Sciatic nerve (tissue), 2 donors: Measurements from ENCODE around the gene PLEKHH2. TPM values are rescaled to one million over a fixed set of nuclear protein-coding genes. Genes with fewer than 3 reads are reported as not detected.
"Not testable (repeated sequence)": the region's sequence is repeated elsewhere in the genome, so short reads cannot be mapped to it uniquely, and the experiment has no call there.

Experiments used
- ATAC-seq: fragments of 200-7000 bp; cut with Tn5 transposase; one replicate; pipeline ENCODE4 v1.9.1; 2020; ENCODE audit warnings: mild to moderate bottlenecking, moderate library complexity
- DNase-seq: peaks from one replicate; pipeline ENCODE4 v3.0.0-alpha.2; 2020; ENCODE audit warnings: low spot score
- intact Hi-C: fragments of 100-400 bp; cut with DNase I; formaldehyde crosslinking; loops from one replicate; pipeline ENCODE4 v1.14.2; 2022
- total RNA-seq: library from RNA; stranded (reverse); fragmentation: NEBNext Ultra II Directional; extraction: Animal tissue kit (Norgen Biotek cat#: 25700); gene quantifications from one replicate; pipeline ENCODE4 v1.2.1, GENCODE V29; 2021
- donor health status: DM: no; HTN: no; CAD: no.
- donor health status: DM: no; HTN: no; CAD: no.

PLEKHH2 gene
- total RNA-seq, 1 donor from 2014 or later: 58.9 TPM

DNA sequence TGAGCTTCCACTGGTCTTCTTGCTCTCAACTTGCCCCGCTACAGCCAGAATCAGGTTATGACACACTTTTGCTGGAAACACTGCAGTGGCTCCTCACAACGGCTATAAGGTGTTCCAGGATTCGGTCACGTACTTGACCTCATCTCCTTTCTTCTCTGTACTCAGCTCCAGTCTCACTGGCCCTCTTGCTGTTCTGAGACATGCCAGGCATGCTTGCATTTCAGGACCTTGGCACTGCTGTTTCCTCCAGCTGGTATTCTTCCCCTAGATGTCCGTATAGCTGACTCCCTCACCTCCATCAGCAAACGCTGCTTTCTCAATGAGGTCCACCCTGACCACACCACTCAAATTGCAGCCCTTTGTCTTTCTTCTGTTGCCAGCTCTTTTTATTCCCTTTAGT lies 71.1 kb downstream of the PLEKHH2 start:
- DNase-seq: no peak
- intact Hi-C loops: no loop called here
- no peak for ATAC-seq

GRCh38 chr2:43708891-43709290 lies 71.8 kb downstream of the PLEKHH2 start:
- DNase-seq (no peak), ATAC-seq (no peak)
- intact Hi-C loops: no loop called here

DNA sequence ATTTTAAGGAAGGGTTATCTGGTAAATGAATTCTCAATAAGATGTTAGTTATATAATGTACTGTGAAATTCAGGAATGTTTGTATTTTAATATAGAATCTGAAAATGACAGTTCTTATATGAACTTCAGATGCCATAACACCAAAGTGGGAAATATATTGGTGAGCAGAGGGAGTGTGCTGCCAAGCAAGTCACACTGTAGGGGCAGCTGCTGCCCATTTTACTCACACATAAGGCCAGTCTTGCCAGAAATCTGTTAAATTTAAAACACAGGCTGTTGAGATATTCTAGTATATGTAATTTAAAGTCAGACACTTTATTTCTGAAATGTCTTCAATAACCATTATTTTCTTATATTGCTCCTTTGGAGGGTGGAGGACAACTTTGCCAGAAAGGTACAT lies 73.8 kb downstream of the PLEKHH2 start:
- ATAC-seq (no peak), DNase-seq (no peak)
- intact Hi-C loops: no loop called here

DNA sequence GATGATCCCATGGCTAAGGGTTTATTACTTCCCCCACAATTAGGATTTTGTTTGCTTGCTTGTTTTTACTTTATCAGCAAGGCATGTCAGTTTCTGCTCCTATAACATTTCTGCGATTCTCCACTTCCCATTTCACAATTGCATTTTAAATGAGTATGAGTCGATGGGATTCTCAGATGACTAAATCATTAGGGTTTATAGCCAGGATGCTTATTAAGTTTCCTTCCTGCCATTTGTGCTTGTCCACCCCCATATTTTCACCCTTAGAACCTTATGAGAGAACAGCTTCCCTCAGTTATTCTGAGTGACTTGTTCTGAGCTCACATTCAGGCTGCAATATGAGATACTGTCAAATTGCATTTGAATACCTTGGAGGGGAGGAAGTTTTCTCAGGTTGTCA lies 77.1 kb downstream of the PLEKHH2 start:
- ATAC-seq: no peak
- intact Hi-C loops: no loop called here
- DNase-seq: no peak

- DNase-seq (no peak), ATAC-seq (no peak)
- intact Hi-C loops: no loop called here
Observed at GRCh38 chr2:43715300-43716098, 78.4 kb downstream of the PLEKHH2 start.

DNA sequence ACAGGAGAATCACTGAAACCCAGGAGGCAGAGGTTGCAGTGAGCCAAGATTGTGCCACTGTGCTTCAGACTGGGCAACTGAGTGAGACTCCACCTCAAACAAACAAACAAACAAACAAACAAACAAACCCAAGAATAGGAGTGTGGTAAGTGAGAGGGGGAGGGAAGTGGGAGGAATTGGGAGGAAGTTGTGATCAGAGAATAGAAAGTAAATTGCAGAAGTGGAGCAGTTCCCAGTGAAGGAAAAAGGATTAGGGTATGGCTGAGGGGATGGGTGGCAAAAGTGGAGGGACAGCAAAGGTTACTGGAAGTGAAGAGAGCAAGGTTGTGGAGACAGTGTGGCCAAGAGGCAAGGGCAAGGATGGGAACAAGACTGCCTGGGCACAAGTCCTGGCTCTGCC lies 80.3 kb downstream of the PLEKHH2 start:
- no peak for DNase-seq
- ATAC-seq: no peak
- intact Hi-C loops: no loop called here

GRCh38 chr2:43718530-43719124 lies 81.6 kb downstream of the PLEKHH2 start:
- no peak for DNase-seq
- ATAC-seq: no peak
- intact Hi-C loops: no loop called here

- no peak for ATAC-seq
- intact Hi-C loops: no loop called here
- no peak for DNase-seq
Observed at GRCh38 chr2:43724728-43725526, 87.9 kb downstream of the PLEKHH2 start.

DNA sequence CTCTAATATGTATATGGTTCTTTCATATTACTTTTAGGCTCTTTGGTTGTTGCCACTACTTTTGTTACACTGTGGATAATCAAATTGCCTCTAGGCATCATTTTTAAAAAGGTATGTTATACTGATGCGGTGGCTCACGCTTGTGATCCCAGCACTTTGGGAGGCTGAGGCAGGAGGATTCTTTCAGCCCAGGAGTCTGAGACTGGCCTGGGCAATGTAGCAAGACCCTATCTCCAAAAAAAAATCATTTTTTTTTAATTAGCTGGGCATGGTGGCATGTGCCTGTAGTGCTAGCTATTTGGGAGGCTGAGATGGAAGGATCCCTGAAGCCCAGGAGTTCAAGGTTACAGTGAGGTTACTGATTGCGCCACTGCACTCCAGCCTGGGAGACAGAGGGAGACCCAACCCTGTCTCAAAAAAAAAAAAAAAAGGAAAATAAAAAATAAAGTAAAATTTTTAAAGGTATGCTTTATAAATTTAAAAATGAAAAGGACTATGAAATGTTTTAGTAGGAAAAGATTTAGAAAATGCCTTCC lies 88.7 kb downstream of the PLEKHH2 start:
- DNase-seq (no peak), ATAC-seq (no peak)
- intact Hi-C loops: no loop called here

DNA sequence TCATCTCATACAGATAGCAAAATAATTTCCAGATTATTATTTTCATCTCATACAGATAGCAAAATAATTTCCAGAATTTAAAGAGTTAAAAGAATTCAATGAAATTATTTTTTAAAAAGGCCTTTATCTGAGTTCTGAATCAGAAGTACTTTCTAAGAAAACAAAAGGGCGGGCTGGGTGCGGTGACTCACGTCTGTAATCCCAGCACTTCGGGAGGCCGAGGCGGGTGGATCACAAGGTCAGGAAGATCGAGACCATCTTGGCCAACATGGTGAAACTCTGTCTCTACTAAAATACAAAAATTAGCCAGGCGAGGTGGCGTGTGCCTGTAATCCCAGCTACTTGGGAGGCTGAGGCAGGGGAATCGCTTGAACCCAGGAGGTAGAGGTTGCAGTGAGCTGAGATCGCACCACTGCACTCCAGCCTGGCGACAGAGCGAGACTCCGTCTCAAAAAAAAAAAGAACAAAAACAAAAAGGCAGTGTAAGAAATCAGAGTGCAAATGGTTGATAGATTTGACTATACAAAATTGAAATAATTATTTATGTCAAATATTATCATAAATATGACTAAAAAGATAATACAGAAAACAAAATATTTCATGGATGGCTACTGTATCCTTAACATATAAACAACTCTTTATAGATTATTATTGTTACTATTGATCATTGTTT lies 90.0 kb downstream of the PLEKHH2 start:
- intact Hi-C loops, ATAC-seq, DNase-seq: not testable (repeated sequence)

DNA sequence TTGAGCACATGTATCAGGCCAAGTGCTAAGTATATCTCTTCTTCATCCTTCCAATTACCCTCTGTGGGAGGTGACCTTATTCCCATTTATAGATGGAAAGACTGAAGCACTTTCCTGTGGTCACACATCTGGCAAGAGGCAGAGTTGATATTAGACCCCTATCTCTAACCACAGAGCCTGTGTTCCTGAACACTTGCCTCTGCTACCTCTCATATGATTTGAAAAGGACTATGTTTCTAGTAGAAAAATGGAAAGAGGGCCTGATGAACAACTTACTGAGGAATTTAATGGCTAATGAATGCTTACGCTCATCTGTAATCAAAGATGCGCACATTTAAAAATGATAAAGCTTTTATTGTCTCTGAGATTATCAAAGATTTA lies 90.6 kb downstream of the PLEKHH2 start:
- no peak for ATAC-seq
- intact Hi-C loops: no loop called here
- no peak for DNase-seq

DNA sequence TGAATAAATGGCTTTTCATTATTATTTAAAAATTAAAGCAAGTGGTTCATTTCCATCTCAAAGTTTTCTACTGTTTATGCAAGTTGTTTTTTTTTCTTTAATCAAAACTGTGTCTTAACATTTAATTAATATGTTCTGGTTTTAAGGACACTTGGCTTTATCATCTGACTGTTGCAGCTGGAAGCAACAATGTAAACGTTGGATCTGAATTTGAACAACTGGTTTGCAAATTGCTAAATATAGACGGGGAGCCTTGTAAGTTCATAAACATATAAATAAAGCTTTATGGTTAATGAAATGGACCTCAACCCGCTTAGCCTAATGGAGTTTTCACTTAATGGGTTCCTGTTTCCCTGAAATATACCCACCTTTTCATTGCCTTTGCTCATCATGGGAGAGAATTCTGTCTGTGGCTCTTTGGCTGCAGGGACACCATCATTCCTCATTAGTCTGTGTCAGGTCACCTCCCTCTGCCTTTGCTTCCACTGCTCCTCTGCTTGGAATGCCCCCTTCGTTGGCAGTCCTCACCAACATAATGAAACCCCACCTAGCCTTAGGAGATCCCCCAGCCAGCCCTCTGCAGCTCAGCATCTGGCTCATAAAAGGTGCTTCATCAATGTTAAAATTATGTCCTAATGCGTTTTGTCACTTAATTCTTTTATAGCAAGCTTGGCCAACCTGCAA lies 92.6 kb downstream of the PLEKHH2 start:
- ATAC-seq (no peak), DNase-seq (no peak)
- intact Hi-C loops: no loop called here

- DNase-seq (no peak), ATAC-seq (no peak)
Observed at GRCh38 chr2:43731211-43731610, 94.2 kb downstream of the PLEKHH2 start.

DNA sequence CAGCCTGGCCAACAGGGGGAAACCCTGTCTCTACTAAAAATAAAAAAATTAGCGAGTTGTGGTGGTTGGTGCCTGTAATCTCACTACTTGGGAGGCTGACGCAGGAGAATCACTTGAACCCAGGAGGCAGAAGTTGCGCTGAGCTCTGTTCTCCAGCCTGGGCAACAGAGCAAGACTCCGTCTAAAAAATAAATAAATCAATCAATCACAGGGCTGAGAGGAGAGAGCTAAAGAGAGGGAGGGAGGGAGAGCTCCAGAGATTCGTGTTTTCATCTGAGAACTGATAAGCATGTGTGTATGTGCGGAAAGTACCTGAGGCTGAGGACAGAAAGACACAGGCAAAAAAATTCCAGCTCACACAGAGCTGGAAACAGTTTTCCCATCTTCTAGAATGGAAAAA lies 99.6 kb downstream of the PLEKHH2 start:
- intact Hi-C loops: no loop called here
- DNase-seq (no peak), ATAC-seq (no peak)

More at GRCh38 chr2:43731211-43731610, 94.2 kb downstream of the PLEKHH2 start:
- intact Hi-C loops: no loop called here

DNA sequence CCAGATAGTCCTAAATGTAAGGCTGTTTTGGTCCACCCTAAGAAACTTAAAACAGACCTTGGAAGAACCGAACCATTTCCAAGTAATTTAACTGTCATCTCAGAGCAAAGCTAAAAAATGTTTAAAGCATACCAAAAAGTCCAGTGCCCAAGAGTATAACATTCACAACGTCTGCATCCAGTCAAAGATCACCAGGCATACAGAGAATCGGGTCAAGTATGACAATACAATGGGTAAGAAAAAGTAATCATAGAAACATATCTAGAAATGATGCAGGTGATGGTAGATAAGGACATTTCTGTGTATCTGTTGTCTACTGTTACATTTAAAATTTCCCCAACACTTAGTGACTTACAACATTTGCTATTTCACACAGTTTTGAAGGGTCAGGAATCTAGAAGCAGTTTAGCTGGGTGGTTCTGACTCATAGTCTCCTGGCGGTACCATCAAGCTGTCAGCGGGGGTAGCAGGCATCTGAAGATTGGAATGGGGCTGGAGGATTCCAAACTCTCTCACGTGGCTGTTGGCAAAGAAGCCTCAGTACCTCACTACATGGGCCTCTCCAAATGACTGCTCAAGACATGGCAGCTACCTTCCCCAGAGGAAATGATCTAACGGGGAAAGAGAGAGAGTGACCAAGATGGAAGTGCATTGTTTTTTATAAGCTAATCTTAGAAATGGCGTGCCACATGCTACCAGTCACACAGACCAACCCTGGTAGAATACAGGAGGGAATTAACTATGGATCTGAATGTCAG lies 100.2 kb downstream of the PLEKHH2 start:
- DNase-seq: no peak
- ATAC-seq: peak; percentile 28
- intact Hi-C loops: no loop called here

- DNase-seq: no peak
- intact Hi-C loops: no loop called here
- ATAC-seq: no peak
Observed at GRCh38 chr2:43737855-43738254, 100.8 kb downstream of the PLEKHH2 start.

DNA sequence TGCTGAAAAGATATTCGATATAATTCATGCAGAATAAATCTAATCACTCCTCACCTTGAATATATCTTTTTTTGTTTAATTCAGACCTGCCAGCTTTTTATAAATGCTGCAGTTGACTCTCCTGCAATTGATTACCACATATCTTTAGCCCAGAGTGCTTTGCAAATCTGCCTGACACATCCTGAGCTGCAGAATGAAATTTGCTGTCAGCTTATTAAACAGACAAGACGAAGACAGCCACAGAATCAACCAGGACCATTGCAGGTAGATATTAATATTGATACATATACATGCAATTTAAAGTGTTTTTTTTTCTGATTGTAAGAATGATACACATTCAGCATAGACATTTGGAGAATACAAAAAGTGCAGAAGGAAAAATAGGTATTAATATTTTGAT lies 101.2 kb downstream of the PLEKHH2 start:
- ATAC-seq (no peak), DNase-seq (no peak)
- intact Hi-C loops: no loop called here

DNA sequence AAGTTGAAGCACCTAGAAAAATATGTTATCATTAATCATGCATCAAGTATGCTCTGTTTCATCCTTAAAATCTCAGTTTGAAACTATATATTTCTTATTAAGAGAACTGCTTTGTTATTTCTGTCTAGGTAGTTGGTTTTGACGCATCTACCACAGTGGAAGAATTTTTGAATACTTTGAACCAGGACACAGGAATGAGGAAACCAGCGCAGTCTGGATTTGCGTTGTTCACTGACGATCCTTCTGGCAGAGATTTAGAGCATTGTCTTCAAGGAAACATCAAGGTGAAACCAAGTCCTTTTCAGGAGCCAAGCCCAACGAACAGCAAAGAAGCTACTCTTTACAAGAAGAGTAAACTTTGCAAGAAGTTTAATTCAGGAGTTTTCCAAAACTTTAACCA lies 106.6 kb downstream of the PLEKHH2 start:
- no peak for DNase-seq
- ATAC-seq: no peak
- intact Hi-C loops: no loop called here
